C4-2B (cell line): Measurements from ENCODE around the gene RASD2.

Experiments used
- CTCF ChIP-seq: fragments of 450-650 bp; conservative IDR thresholded peaks from 2 replicates; pipeline ENCODE4 v1.5.1; 2017; ENCODE audit warnings: mild to moderate bottlenecking
- ZFX ChIP-seq: fragments of 450-650 bp; IDR thresholded peaks from 2 replicates; pipeline ENCODE4 v1.6.1; 2017

- TF ChIP-seq CTCF, result no peak
- no peak for TF ChIP-seq ZFX
Observed at GRCh38 chr22:35578836-35579575, 38.4 kb downstream of the RASD2 start.
